Stimulated activated CD4-positive, alpha-beta T cell treated with anti-CD3 and anti-CD28 coated beads, Interleukin-1b, Interleukin-23, amount 100 ng/mL, for 48 hours (primary cell): ENCODE results near the gene C17orf78.
"Not testable (repeated sequence)": the region's sequence is repeated elsewhere in the genome, so short reads cannot be mapped to it uniquely, and the experiment has no call there.

ENCODE experiments used
- DNase-seq: peaks from one replicate; pipeline ENCODE4 v3.0.0-alpha.2; 2020

The C17orf78 gene

GRCh38 chr17:37375706-37376105 lies at the start of gene C17orf78:
C17orf78 (plus strand) TSS chr17:37375985; CDS start chr17:37376093, 108 bp downstream.
- DNase-seq = no peak

GRCh38 chr17:37327341-37328090 lies 48.3 kb upstream of the C17orf78 start:
- DNase-seq = no peak

DNA sequence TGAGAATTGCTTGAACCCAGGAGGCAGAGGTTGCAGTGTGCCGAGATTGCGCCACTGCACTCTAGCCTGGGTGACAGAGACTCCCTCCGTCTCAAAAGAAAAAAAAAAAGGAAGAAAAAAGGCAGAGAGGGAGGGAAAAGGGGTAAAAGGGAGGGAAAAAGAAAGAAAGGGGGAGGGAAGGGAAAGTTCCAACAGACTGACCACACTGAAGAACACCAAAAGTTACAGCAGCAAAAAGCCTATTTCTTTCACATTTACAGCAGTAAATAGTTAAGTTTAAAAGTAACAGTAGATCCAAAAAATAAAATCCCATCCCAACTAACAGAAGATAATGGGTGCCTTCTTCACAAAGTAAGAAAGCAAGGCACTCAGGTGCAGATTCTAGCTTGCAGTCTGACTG lies 36.9 kb upstream of the C17orf78 start:
- DNase-seq = no peak

DNA sequence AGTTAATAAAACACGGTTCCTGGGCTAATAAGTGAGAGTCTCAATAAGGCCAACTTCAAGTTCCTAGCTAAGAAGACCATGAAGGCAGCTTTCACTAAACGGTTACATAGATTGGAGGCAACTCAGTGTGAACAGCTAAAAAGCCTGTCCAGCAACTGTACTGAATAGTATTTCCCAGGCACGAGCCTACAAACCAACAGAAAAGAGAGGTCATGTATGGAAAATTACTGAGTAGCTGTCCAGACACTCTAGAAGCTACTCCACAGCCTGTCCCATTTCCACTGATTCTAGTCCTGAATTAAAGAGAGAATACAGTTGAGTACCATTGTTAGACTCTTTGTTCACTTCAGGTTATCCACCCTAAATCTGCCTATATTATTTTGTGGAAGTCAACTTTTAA lies 36.5 kb upstream of the C17orf78 start:
- DNase-seq = no peak

DNA sequence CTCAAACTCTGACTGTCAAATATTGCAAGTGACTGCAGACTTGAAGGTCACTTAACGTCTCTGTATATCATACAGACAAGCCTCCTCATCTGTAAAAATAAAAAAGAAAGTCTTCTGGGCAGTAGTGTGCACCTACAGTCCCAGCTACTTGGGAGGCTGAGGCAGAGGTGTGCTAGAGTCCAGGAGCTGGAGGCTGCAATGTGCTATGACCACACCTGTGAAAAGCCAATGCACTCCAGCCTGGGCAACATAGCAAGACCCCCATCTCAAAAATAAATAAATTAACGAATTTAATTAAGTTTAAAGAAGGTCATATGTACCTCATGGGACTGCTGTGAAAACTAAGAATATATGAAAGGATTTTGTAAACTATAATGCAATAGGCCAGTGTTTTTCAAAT lies 35.0 kb upstream of the C17orf78 start:
- no peak for DNase-seq

- no peak for DNase-seq
Observed at GRCh38 chr17:37342589-37342988, 33.2 kb upstream of the C17orf78 start.

GRCh38 chr17:37344519-37344918 lies 31.3 kb upstream of the C17orf78 start:
- DNase-seq = no peak

GRCh38 chr17:37346863-37347402 lies 28.9 kb upstream of the C17orf78 start:
- DNase-seq = not testable (repeated sequence)

GRCh38 chr17:37356796-37357569 lies 18.8 kb upstream of the C17orf78 start:
- not testable (repeated sequence) for DNase-seq

- DNase-seq = peak; percentile 50
Observed at GRCh38 chr17:37358098-37358829, 17.5 kb upstream of the C17orf78 start.

DNA sequence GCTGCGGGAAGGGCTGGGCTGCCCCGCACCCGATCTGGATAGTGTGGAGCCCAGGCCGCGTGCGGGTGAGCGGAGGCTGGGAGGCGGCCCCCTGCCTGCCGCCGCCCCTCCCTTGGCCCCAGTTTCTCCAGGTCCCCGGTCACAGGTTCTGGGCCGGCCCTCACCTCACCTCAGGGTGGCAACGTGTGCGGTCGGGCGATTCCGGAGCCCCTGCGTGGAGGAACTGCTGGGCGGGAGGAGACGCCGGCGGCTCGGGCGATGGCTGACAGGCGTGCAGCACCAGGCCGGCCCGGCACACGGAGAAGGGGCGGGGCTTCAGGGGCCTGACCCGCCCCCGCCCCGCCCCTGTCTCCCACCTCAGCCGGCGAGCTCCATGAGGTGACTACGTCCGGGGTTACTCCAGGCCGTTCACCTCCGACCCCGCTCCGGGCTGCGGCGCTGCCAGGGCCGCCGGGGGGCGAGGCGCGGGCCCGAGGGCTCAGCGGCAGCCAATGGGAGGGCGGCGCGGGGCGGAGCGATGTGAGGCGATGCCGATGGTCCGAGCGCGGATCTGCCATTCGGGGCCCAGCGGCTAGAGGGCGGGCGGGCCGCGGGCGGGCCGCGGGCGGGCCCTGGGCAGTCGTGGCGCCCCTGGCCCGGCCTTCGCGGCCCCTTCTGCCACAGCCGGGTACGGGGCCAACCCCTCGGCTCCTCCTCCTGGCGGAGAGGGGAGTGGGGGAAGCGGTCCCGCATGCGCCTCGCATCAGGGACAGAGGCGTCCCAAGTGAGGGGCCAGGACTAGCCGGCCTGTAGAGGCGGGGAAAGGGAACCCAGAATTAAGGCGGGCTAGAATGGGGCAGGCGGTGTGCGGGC lies 16.7 kb upstream of the C17orf78 start:
- DNase-seq = peak; percentile 93

- no peak for DNase-seq
Observed at GRCh38 chr17:37359682-37360188, 16.1 kb upstream of the C17orf78 start.

DNA sequence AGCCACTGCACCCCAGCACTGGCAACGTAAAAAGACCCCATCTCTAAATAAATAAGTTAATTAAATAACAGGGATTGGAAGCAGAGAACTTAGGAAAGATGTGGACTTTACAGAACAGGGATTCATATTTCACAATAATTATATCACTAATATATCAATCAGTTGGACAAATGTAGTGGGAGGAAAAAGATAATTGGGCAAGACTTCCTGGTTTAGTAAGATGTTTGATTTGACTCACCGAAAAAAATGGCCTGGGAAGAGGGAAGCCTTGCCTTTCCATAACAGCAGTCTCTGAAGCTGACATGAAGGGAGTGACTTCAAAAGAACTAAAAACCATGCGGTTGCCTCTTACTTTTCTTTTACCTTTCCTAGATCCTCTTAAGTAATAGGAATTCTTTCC lies 15.2 kb upstream of the C17orf78 start:
- no peak for DNase-seq

DNA sequence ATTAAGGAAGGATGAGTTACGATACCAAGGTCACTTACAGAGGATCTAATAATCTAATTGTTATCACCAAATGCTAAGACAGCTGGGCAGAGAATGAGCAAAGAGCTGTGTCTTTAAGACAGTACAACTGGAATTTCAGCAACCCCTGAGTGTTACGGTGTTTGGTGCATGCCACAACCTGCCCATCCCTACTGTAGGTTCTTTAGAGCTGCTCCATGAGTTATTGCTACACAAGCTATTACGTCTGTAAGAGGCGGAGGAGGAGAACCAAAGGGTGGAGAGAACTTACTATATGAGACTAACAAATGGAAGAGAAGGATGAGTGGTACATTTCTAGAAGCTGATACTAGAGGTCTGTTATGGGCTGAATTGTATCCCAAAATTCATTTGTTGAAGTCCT lies 14.2 kb upstream of the C17orf78 start:
- DNase-seq = no peak

- no peak for DNase-seq
Observed at GRCh38 chr17:37365589-37365988, 10.2 kb upstream of the C17orf78 start.

GRCh38 chr17:37368577-37368976 lies 7.2 kb upstream of the C17orf78 start:
- no peak for DNase-seq

- DNase-seq = peak; percentile 71
Observed at GRCh38 chr17:37373530-37374159, 2.1 kb upstream of the C17orf78 start.

DNA sequence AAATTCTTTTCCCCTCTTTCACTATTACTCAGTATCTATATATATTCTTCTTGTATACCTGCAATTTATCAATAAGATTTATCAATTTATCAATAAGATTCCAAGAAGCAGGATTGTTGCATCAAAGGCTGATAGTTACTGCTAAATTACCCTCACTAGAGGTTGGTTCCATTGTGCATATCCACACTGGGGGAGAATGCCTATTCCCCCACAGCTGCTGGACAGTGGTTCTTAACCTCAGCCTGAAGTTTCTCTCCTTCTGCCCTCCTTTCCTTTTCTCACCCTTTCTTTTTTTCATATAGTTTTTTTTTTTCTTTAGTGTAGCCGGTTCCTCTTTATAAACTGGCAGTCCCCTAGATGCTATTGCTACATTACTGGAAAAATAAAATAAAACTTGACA lies 6.3 kb downstream of the C17orf78 start:
- no peak for DNase-seq

DNA sequence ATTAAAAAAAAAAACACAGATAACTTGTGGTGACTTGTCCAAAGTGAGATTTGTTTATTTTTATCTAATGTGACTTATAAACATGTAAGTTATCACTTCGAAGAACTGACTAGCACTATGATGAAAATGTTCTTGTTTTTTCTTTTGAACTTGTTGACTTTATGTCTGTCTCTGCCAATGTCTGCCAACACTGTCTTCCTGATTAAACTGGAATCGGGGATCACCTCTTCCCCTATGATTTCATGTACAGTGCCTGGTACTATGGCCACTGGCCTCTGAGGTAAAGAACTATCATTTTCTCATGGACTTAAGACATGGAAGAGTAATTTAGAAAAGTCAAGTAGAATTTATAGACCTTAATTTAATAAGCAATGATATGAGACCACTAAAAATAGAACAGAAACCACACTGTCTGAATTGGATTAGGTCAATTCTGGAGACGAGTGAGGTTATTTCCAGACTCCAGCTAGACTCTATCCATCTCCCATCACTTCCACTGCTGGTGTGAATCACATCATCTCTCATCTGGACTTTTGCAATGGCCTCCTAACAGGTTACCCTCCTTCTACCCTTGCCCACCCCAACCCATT lies 8.9 kb downstream of the C17orf78 start:
- DNase-seq = no peak

GRCh38 chr17:37385474-37385990 lies 9.7 kb downstream of the C17orf78 start:
- no peak for DNase-seq

DNA sequence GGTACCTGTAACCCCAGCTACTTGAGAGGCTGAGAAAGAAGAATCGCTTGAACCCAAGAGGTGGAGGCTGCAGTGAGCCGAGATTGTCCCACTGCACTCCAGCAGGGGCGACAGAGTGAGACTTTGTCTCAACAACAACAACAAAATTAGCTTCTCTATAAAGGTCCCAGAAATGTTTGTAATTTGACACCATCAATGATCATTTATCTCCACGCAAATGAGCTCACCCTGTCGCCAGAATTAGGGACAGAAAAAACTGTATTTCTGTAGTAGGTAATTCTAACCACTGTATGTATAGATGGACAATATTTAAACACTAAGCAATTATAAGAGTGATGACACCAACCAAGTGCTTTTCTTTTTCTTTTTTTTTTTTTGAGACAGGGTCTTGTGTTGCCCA lies 10.7 kb downstream of the C17orf78 start:
- DNase-seq = no peak
